GM21737 (cell line): ENCODE measurements around the gene FBXW8.

Experiments used
- ATAC-seq: cut with Tn5 transposase; IDR thresholded peaks from one replicate; pipeline ENCODE4 v1.9.1; 2021; ENCODE audit warnings: mild to moderate bottlenecking, moderate library complexity; ENCODE audit not compliant: unreplicated experiment

The FBXW8 gene

DNA sequence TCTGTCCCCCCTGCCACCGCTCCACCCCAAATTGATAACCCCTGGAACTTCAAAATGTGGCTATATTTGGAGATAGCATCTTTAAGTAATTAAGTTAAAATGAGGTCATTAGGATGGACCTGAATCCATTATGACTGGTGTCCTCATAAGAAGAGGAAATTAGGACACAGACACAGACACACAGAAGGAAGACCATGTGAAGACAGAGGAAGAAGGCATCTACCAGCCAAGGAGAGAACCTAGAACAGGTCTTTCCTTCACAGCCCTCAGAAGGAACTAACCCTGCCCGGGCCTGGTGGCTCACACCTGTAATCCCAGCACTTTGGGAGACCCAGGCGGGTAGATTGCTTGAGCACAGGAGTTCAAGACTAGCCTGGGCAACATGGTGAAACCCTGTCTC is 25.9 kb upstream of the FBXW8 start:
- ATAC-seq, result no peak

DNA sequence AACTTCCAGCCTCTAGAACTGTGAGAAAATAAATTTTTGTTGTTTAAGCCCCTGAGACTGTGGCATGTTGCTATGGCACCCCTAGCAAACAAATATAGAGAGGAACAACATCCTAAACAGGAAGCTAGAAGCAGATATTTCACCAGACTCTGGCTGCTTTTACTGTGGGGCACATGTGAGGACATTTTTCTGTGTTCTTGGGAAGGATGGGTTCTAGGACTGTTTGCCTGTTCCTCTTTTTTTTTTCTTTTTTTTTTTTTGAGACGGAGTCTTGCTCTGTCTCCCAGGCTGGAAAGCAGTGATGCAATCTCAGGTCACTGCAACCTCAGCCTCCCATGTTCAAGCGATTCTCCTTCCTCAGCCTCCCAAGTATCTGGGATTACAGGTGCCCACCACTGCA is 25.3 kb upstream of the FBXW8 start:
- ATAC-seq, result no peak

DNA sequence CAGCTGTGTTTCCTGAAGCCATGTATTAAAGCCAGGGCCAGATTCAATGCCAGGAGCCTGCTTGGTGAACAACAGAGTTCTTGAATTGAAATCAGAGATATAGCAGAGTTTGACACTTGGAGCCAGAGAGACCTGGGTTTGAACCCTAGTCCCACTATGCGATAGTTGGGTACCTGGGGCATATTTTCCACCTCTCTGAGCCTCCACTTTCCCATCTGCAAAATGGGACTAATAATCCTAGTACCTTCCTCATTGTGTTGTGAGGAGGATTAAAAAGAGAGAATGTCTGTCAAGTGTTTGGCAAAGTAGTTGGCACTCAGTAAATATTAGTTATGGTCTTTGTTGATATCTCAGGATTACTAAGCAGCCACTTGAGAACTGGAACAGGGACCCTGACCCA is 23.5 kb upstream of the FBXW8 start:
- ATAC-seq, result no peak

DNA sequence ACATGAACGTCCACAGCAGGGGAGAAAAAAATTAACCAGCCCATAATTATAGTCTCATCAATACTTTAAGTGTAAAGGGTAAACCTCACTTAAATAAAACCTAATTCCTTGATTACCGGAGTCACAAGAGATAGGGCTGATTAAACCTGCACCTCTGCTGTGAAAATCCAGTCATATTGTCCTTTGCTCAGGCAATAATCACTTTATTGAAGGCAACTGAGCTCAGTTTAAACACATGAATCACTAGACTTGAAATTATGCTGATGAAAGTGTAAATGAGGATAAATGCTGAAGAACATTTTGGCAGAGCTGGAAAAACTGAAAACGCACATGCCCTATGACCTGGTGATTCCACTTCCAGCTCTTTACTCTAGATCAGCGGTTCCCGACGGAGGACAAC is 22.9 kb upstream of the FBXW8 start:
- no peak for ATAC-seq

DNA sequence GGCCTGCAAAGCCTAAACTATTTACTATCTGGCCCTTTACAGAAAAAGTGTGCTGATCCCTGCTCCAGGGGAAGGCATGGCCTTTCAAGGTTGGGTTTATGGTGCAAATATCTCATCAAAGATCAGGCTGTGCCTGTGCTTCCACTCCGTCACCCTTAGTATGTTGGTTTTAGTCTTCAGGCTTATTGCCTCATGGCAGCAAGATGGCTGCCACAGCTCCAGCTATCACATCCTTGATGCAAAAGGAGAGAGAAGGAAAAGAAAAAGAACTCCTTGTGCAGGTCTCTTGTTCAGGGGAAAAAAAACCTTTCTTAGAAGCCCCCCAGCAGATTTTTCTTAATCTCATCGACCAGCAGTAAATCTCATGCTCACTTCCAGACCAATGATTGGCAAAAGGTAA is 20.4 kb upstream of the FBXW8 start:
- ATAC-seq, result no peak

DNA sequence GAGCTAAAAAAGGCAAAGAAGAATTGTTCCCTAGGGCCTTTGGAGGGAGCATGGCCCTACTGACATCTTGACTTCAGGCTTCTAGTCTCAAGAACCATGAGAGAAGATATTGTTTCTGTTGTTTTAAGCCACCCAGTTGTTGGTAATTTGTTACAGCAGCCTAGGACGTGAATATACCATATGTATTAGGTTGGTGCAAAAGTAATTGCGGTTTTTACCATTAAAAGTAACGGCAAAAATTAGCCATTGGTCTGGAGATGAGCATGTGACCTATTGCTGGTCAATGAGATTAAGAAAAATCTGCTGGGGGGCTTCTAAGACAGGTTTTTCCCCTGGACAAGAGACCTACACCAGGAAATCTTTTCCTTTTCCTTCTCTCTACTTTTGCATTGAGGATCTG is 19.7 kb upstream of the FBXW8 start:
- no peak for ATAC-seq

DNA sequence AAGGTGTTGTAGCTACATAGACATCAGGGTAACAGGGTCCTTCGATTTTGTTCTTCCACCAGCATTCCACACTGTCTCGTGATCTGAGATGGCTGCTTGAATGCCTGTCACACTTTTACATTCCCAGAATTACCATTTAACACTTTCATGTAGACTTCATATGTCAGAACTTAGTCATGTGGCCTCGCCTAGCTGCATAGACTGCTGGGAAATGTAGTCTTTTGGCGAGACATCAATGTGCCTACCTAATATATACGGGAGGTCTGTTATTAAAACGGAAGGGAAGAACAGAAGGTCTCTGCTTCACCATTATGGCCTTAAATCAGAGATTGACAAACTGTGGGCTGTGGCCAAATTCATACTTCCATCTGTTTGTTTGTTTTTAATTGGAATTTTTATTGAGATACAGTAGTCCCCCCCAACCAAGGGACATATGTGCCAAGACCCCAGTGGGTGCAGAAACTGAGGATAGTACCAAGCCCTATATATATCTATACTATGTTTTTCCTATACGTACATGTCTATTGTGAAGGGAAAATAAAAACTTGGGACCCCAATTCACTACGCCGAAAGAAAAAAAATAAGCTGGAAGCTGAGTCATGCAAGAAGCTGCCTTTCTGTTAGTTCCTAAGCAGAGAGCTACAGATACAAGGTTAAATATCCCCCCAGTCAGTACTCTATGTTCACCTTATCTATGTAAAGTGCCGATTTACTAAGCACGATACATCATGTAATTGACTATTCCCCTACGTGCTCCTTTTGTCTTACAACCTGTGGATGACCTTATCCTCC is 18.2 kb upstream of the FBXW8 start:
- ATAC-seq, result no peak

DNA sequence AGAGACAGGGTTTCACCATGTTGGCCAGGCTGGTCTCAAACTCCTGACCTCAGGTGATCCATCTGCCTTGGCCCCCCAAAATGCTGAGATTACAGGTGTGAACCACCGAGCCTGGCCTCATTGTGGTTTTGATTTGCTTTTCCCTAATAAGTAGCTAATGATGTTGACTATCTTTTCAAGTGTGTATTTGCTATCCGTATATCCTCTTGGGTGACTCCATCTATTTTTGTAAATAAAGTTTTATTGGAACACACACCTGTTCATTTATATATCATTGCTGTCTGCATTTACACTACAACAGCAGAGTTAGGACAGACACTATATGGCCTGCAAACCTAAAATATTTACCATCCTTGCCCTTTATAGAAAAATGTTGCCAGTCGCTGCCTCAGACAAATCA is 15.8 kb upstream of the FBXW8 start:
- ATAC-seq, result no peak

DNA sequence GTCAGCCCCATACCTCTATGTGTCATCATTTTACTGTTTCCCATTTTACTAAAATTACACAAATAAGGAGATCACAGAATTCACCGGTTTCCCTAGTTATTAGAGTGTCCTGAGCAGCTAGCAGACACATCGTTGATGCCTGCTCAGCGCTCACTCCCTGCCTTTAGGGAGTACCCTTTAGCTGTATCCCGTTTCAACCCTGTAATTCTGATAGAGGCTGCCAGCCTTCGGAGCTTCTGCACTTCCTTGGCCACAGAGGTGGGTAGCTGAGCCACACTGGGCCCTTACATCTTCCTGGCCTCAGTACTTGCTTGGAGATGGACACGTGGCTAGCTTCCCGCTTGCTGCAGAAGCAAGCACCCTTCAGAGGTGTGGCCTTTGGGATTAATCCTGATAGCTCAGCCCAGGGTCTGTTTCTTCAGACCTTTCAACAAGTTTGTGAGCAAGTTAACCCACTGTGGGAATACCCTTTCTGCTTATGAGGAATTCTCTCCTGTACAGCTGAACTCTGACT is 14.3 kb upstream of the FBXW8 start:
- no peak for ATAC-seq

DNA sequence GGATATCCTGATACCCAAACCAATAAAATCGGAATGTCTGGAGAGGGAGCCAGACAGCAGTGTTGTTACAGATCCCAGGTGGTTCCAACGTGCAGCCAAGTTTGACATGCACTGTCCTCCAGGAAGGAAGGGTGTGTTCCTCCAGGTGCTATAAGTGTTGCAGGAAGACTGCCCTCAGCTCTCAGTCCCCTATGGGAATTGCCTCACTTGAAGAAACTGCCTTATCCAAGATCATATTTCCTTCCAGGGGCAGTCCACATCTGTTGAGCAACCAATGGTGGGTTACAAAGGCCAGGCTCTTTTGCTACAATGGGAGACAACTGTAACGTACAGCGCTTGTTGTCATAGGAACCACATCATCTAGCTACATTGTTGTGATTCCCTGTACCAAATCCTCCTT is 13.3 kb upstream of the FBXW8 start:
- ATAC-seq, result no peak

DNA sequence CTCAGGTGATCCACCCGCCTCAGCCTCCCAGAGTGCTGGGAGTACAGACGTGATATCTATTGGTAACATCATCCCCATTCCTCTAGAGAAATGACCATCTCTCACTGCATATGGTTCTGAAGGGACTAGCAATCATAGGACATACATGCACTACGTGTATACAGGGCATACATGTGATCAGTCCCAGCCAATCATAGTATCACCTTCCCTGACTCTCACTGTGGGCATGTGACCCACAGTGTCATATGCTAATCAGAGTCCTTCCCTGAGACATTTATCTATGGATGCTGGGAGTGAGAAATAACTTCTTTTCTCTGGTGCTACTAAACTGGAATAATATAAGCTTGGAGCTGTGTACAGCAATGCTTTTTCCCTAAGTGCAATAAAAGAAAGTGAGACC is 12.1 kb upstream of the FBXW8 start:
- no peak for ATAC-seq

DNA sequence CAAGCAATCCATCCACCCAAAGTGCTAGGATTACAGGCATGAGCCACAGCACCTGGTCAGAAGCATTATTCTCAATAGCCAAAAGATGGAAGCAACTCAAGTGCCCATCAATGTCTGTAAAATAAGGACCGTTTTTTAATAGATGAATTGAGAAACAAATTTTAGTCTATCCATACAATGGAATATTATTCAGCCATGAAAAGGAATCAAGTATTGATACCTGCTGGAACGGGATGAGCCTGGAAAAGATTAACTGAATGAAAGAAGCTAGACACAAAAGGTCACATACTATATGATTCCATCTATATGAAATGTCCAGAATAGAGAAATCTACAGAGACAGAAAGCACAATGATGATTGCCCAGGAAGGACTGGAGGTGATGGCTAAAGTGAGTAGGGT is 9.1 kb upstream of the FBXW8 start:
- no peak for ATAC-seq

DNA sequence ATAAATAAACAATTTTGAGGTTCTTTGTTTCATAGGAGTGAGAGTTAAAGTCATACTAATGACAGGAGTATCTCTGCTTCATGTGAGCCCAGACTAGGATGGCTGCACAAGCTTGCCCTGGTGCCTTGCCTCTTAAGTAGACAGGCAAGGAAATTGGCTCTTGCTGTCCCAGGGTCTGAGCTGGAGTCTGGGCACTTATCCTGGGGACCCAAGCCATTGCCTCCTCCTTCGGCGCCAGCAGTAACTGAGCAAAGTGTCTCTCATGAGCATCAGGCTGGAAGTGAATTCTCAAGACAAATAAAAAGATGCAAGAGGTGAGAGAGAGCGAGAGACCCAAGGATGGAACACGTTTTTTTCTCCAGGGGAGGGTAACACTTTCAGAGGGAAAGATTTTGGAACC is 6.9 kb upstream of the FBXW8 start:
- ATAC-seq, result no peak

DNA sequence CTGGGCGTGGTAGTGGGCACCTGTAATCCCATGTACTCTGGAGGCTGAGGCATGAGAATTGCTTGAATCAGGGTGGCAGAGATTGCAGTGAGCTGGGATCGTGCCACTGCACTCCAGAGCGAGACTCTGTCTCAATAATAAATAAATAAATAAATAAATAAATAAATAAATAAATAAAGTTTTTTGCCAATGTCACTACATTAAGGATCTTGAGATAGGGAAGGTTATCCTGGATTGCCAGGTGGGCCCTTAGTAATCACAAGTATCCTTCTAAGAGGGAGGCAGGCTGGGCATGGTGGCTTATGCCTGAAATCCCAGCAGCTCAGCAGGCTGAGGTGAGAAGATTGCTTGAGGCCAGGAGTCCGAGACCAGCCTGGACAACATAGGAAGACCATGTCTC is 4.5 kb upstream of the FBXW8 start:
- ATAC-seq, result no peak

DNA sequence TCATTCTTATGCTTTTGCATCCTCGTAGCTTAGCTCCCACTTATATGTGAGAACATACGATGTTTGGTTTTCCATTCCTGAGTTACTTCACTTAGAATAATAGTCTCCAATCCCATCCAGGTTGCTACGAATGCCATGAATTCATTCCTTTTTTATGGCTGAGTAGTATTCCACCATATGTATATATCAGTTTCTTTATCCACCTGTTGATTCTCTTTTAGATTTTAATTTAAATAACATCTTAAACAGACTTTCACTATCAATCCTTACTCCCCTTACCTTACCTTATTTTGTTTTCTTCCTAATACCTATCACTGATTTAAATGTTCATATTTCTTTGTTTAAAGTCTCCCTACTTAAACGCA is 488 bp upstream of the FBXW8 start:
- ATAC-seq, result no peak

DNA sequence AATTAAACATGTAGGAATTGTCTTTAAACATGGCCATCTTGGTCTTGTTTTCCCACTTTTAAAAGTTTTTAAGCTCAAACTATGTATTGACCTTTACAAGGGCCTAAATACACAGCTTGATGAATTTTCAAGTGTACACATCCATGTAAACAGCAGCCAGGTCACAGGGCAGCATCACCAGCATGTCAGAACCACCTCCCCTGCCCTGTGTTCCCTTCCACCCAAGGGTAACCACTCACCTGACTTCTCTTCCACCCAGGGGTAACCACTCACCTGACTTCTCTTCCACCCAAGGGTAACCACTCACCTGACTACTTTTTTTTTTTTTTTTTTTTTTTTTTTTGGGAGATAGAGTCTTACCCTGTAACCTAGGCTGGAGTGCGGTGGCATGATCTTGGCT is 4.6 kb downstream of the FBXW8 start:
- ATAC-seq, result no peak

DNA sequence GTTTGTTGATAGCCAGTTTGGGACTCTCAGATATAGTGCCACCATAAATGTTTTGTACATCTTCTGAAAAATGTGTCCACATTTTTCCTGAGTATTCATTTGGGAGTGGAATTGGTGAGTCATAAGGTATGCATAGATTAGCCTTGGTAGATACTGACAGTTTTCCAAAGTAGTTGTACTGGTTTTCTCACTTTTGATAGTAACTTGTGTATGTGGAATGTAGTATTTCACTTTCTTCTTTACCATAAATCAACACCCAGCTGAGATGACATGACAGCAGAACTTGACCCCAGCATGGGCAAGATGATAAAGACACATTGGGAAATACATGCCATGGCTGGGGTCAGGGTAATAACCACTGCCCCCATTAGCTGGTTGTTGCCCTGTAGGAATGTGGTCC is 5.4 kb downstream of the FBXW8 start:
- ATAC-seq, result no peak

DNA sequence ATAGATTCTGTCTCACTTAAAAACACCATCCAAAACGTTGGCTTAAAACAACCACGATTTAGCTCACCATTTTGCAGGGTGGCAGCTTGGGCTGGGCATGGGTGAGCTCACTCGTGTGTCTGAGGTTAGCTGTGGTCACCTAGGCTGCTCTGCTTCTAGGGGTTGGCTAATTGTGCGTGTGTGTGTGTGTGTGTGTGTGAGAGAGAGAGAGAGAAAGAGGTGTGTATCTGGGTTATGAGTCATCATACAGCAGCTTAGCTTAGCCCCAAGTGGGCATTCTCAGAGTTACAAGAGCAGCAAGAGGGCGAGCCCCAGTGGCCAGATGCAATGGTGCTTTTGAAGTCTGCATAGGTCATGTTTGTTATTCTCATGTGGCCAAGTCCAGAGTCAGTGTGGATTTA is 6.0 kb downstream of the FBXW8 start:
- peak; percentile 79 for ATAC-seq

DNA sequence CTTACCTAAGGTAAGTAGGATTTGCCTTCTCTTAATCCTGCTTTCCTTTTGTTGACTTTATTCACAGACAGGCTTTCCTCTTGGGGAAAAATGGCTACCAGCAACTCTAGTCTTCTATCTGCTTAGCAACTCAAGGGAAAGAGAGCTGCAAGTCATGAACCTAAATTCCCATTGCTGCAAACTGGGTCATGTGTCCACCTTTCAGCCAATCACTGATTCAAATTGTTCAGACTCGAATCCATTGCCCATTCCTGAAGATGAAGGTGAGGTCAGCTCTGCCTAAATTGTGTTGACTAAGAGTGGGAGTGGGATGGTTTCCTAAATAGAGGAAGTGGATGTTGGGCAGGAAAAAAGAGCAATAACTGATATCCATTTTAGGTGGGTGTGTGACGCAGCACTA is 7.7 kb downstream of the FBXW8 start:
- ATAC-seq, result no peak

DNA sequence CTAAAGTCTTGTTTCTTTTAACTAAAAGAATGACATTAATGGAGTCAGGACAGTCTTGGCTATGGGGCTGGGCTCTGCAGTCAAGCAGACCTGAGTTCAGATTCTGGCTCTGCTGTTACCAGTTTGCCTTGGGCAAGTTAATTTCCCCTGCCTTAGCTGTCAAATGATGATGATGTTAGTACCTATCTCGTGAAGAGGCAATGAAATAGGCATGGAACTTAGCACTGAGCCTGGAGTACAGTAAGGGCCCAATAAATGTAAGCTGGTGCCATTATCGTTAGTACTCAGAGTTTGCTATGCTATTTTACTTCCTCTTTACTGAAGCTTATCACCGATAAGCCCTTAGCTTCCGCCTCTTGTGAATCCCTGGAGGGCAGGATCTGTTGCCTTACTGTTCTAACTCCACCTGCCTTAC is 8.5 kb downstream of the FBXW8 start:
- no peak for ATAC-seq

DNA sequence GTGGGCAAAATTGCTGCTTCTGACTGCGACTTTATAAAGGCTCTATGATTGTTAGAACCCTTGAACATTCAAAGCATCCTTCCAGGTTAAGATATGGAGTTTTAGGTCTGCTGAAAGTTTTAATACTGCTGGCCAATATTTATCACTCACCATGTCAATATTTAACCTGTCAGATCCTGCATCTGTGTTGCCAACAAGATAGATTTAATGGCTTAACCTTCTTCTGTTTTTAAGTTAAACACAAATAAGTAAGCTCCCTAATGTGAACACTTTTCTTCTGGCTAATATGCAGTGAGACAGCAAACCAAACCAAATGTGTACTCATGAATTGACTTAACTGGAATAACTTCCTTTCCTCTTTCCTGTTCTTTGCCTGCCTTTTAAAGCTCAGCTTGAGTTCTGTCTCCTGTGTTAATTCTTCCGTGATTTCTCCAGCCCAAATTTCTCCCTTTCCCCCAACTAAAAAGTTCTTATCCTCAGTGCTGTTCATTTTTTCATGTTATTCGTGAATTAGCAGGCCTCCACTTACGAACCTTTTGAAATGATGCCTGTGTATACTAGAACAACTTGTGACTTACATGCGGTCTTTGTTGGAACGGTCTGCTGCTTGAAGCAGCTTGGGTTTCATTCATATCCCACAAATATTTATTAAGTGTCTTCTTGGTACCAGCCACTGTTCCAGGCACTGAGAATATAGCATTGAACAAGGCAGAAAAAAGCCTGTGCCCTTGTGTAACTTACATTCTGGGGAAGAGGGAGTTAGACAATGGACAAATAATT is 9.1 kb downstream of the FBXW8 start:
- ATAC-seq, result no peak

DNA sequence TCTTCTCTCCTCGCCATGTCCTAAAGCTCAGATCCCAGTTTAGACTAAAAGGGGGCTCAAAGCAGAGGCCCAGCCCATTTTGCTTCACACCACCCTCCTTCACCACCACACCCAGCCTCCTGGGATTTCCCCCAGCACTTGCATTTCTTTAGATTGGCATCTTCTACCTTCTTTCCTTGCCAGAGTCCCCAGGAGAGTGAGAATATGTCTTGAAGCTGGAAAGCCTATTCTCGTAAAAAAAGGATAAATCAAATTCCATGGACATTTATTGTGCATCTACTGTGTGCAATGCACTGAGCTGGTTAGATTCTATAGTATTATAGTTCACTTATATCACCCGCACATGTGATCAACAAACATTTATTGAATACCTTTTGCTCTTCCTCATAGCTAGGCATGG is 10.2 kb downstream of the FBXW8 start:
- no peak for ATAC-seq
